Measurements from ENCODE around the gene MRPL51. TPM values are rescaled to one million over a fixed set of nuclear protein-coding genes. Genes with fewer than 3 reads are reported as not detected.

Gene MRPL51
- total and polyA plus RNA-seq, 10 of the 15 experiments (the other 5 are each of a cell fraction or from before 2014, with no cell fraction given) = 137 to 1,202 (median 267) TPM

DNA sequence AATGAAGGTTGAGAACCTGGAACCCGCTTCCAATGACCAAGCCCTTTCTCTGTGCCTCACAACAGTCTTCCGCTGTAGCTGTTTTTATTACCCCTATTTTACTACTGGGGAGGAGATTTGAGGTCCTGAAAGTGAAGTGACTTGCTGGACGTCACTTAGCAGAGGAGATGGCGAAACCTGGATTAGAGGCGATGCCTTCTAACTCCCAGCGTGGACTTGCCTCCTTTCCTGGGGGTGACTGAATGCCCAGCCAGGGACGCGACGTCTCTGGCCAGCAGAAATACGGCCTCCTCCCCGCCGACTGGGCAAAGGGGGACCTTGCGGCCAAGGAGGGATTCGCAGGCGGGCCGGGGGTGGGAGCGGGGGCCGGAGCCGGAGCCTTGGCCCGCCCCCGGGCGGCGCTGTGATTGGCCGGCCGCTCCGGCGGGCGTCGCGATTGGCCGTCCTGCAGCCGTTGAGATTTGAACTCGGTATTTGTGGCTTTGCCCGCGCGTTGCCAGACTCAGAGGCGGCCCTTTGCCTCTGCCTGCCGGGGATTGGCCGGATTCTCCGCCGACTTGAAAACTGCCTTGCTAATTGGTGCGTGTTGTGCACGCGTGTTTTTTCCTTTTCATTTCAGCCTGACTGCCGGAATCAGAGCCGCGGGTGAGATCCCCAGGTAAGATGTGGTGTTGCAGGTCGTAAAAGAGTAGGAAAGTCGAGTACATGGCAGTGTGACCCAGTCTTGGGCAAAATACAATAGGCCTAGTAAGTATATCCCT is 615 bp upstream of the MRPL51 start, which contains the start of gene NCAPD2 (continued):
- TF ChIP-seq, protein P1, sequence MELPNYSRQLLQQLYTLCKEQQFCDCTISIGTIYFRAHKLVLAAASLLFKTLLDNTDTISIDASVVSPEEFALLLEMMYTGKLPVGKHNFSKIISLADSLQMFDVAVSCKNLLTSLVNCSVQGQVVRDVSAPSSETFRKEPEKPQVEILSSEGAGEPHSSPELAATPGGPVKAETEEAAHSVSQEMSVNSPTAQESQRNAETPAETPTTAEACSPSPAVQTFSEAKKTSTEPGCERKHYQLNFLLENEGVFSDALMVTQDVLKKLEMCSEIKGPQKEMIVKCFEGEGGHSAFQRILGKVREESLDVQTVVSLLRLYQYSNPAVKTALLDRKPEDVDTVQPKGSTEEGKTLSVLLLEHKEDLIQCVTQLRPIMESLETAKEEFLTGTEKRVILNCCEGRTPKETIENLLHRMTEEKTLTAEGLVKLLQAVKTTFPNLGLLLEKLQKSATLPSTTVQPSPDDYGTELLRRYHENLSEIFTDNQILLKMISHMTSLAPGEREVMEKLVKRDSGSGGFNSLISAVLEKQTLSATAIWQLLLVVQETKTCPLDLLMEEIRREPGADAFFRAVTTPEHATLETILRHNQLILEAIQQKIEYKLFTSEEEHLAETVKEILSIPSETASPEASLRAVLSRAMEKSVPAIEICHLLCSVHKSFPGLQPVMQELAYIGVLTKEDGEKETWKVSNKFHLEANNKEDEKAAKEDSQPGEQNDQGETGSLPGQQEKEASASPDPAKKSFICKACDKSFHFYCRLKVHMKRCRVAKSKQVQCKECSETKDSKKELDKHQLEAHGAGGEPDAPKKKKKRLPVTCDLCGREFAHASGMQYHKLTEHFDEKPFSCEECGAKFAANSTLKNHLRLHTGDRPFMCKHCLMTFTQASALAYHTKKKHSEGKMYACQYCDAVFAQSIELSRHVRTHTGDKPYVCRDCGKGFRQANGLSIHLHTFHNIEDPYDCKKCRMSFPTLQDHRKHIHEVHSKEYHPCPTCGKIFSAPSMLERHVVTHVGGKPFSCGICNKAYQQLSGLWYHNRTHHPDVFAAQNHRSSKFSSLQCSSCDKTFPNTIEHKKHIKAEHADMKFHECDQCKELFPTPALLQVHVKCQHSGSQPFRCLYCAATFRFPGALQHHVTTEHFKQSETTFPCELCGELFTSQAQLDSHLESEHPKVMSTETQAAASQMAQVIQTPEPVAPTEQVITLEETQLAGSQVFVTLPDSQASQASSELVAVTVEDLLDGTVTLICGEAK (IDR thresholded peaks at IDR 0.05; ENCODE audit: borderline replicate concordance) = 0 out of 2 replicates have a peak, but pooled peaks have one; percentile 7
- TF ChIP-seq NR2C1 (IDR thresholded peaks at IDR 0.05) (no peak), SMARCA5 (IDR thresholded peaks at IDR 0.05) (peak; percentile 84; the same call in 1 of the 2 replicates), IKZF2 (IDR thresholded peaks at IDR 0.05) (peak in 1 of 2 experiments; percentile 28; a peak in 1 of 4 replicates), SUPT20H (IDR thresholded peaks at IDR 0.05; ENCODE audit: borderline replicate concordance, control insufficient read depth, low read depth, low read length) (no peak), POLR2AphosphoS2 (IDR thresholded peaks at IDR 0.05; ENCODE audit: low read depth, low read length) (no peak; the same call in 1 of the 2 replicates), SIN3A (IDR thresholded peaks at IDR 0.05; ENCODE audit: low read depth, low read length) (peak; percentile 8; the same call in 1 of the 2 replicates), ESRRA (IDR thresholded peaks at IDR 0.05; ENCODE audit: low read length) (no peak), EZH2 (IDR thresholded peaks at IDR 0.05; ENCODE audit: borderline replicate concordance, control insufficient read depth, low read depth, low read length) (no peak), SMC3 (IDR thresholded peaks at IDR 0.05; ENCODE audit: borderline replicate concordance, low read length) (peak; percentile 25; the same call in 1 of the 2 replicates), CHD1 (IDR thresholded peaks at IDR 0.05; ENCODE audit: low read depth, low read length) (no peak; the same call in 1 of the 2 replicates), RAD21 (IDR thresholded peaks at IDR 0.05; ENCODE audit: insufficient read depth, low read depth, low read length) (no peak), SMAD1 (IDR thresholded peaks at IDR 0.05; ENCODE audit: low read depth, partially characterized antibody) (peak; percentile 22), ZBED1 (IDR thresholded peaks at IDR 0.05; ENCODE audit: borderline replicate concordance) (0 out of 2 replicates have a peak, but pooled peaks have one; percentile 7), HDGF (IDR thresholded peaks at IDR 0.05) (no peak), EGR1 (IDR thresholded peaks at IDR 0.05; ENCODE audit: borderline replicate concordance in 1 of 2, low read depth in 2 of 2, low read length in 2 of 2) (peak in 1 of 2 experiments; percentile 96; a peak in 2 of 3 replicates), SMAD5 (IDR thresholded peaks at IDR 0.05; ENCODE audit: low read depth) (peak; percentile 81; the same call in 1 of the 2 replicates), CBFB (IDR thresholded peaks at IDR 0.05; ENCODE audit: low read depth) (peak; percentile 61; the same call in 1 of the 2 replicates)
- TF ChIP-seq, protein P2, sequence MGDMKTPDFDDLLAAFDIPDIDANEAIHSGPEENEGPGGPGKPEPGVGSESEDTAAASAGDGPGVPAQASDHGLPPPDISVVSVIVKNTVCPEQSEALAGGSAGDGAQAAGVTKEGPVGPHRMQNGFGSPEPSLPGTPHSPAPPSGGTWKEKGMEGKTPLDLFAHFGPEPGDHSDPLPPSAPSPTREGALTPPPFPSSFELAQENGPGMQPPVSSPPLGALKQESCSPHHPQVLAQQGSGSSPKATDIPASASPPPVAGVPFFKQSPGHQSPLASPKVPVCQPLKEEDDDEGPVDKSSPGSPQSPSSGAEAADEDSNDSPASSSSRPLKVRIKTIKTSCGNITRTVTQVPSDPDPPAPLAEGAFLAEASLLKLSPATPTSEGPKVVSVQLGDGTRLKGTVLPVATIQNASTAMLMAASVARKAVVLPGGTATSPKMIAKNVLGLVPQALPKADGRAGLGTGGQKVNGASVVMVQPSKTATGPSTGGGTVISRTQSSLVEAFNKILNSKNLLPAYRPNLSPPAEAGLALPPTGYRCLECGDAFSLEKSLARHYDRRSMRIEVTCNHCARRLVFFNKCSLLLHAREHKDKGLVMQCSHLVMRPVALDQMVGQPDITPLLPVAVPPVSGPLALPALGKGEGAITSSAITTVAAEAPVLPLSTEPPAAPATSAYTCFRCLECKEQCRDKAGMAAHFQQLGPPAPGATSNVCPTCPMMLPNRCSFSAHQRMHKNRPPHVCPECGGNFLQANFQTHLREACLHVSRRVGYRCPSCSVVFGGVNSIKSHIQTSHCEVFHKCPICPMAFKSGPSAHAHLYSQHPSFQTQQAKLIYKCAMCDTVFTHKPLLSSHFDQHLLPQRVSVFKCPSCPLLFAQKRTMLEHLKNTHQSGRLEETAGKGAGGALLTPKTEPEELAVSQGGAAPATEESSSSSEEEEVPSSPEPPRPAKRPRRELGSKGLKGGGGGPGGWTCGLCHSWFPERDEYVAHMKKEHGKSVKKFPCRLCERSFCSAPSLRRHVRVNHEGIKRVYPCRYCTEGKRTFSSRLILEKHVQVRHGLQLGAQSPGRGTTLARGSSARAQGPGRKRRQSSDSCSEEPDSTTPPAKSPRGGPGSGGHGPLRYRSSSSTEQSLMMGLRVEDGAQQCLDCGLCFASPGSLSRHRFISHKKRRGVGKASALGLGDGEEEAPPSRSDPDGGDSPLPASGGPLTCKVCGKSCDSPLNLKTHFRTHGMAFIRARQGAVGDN (IDR thresholded peaks at IDR 0.05) = peak; percentile 38; the same call in 1 of the 2 replicates

Measured in GM12878 (cell line).